ENCODE data around the gene GPR161. TPM values are rescaled to one million over a fixed set of nuclear protein-coding genes. Genes with fewer than 3 reads are reported as not detected.

Gene GPR161
- total RNA-seq, 4 donors from 2014 or later, result 1.4 to 3.2 (median 2.3) TPM

DNA sequence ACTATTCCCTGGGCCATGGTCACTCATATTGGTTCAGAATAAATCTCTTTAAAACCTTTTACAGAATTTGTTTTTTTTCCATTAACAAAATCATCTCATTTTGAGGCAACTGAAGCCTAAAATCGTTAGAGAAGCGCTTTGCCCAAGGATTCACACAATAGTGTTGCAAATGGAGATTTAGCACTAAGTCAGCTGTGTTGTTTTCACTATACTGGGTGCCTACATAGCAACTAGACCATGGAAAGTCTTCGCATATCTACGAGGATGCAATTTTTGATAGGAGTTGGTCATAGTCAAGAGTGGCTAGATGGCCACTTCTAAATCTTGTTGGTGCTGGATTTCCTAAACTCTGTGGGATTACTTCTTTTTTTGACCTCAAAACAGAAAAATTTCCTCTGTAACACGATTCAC lies 41.5 kb upstream of the GPR161 start:
- intact Hi-C loops (cut with DNase I), result no loop called here
- 73 to 74% methylated on average over 5 of the region's 5 CpGs for WGBS, 2 donors
- peak overlapping the region in 2 of 3 donors; percentile 1 to 69 for H3K4me3 ChIP-seq (replicated peaks in 1 of 3)

DNA sequence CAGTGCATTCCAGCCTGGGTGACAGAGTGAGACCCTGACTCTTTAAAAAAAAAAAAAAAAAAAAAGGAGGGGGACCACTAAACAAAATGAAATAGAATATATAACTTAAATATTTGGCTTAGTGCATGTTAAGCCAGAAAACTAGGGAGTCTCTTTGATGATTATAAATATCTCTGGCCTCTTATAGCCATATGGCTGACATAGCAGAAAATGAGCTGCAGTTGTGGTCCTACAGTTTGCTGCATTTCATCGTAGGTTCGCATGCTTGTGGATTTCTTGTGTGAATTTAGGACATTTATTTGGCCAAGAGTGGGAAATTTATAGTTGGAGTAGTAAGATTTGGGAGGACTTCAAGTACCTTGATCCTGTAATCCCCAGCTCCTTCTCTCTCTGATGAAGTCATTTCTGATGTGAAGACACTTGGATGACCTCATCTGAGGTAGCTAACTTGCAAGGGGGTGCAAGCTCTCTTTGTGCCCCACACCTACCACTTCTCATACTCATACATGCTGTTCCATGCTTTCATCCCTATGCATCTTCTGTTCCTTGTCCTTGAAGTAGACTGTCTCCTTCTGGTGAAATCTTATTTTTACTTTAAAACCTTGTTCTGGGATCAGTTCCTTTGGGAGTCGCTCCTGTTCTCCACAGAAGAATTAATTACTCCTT lies 35.7 kb upstream of the GPR161 start:
- H3K36me3 ChIP-seq, result no peaks in the 10 kb centered on the region
- TF ChIP-seq, protein P1, sequence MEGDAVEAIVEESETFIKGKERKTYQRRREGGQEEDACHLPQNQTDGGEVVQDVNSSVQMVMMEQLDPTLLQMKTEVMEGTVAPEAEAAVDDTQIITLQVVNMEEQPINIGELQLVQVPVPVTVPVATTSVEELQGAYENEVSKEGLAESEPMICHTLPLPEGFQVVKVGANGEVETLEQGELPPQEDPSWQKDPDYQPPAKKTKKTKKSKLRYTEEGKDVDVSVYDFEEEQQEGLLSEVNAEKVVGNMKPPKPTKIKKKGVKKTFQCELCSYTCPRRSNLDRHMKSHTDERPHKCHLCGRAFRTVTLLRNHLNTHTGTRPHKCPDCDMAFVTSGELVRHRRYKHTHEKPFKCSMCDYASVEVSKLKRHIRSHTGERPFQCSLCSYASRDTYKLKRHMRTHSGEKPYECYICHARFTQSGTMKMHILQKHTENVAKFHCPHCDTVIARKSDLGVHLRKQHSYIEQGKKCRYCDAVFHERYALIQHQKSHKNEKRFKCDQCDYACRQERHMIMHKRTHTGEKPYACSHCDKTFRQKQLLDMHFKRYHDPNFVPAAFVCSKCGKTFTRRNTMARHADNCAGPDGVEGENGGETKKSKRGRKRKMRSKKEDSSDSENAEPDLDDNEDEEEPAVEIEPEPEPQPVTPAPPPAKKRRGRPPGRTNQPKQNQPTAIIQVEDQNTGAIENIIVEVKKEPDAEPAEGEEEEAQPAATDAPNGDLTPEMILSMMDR (IDR thresholded peaks at IDR 0.05), result no peak
- no peak for TF ChIP-seq POLR2A (IDR thresholded peaks at IDR 0.05)
- no peaks in the 10 kb centered on the region for H3K4me1 ChIP-seq
- H3K27ac ChIP-seq, result no peak overlapping the region
- no peak for DNase-seq
- H3K27me3 ChIP-seq, result no peaks in the 10 kb centered on the region
- intact Hi-C loops (cut with DNase I), result no loop called here
- H3K9me3 ChIP-seq, result no peaks in the 10 kb centered on the region
- no peak overlapping the region for H3K4me3 ChIP-seq (replicated peaks in 1 of 3)
- 89 to 96% methylated on average over 3 of the region's 3 CpGs for whole genome bisulfite sequencing, 2 donors

More for the DNA sequence above, 41.5 kb upstream of the GPR161 start:
- no peaks in the 10 kb centered on the region for H3K27me3 ChIP-seq
- peak overlapping the region; percentile 77 to 91 (median 86) for H3K27ac ChIP-seq
- no peaks in the 10 kb centered on the region for H3K36me3 ChIP-seq
- peaks cover 7 to 10% of the 10 kb centered on the region in 2 donors for H3K4me1 ChIP-seq
- no peak for DNase-seq
- TF ChIP-seq, protein P1 (IDR thresholded peaks at IDR 0.05), result no peak
- TF ChIP-seq POLR2A (IDR thresholded peaks at IDR 0.05), result no peak
- no peaks in the 10 kb centered on the region for H3K9me3 ChIP-seq

DNA sequence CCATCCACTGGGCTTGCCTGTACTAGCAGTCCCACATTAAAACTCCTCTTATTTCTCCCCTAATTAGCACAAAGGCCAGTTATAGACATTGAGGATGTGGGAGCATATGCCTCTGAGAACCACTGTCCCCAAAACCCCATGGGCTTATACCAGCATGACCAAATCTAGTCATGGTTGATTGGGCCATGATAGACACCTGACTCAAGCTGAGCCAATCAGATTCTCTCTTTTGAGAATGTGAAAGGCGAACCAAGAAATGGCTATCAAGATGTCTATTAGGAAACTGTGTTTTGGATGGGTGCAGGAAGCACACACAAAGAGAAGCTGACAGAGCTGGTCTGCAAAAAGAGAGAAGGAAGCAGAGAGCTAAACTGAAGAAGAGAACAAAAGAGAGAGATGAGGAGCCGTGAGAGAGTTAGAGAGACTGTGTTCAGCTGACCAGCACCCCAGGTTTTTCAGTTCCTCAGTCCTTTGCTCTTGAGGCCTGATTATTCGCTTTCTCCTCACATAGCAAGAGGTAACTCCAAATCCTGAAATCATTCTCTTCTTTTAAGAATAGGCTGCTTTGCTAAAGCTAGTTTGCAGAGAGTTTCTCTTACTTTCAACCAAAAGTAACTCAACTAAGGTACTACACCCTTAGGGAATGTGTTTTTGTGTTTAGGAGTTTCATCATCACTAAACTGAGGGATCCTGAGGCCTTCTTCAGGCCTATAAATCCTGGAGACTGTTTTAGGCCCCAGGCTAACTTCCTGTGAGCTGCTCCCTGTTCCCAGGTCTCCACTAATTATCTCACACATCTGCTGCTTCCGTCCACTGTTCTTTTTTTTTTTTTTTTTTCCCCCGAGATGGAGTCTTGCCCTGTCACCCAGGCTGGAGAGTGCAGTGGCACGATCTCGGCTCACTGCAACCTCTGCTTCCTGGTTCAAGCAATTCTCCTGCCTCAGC lies 34.1 kb upstream of the GPR161 start:
- H3K4me1 ChIP-seq, result no peaks in the 10 kb centered on the region
- no peaks in the 10 kb centered on the region for H3K9me3 ChIP-seq
- no peaks in the 10 kb centered on the region for H3K27me3 ChIP-seq
- DNase-seq, result no peak
- intact Hi-C loops (cut with DNase I), result no loop called here
- TF ChIP-seq POLR2A (IDR thresholded peaks at IDR 0.05), result no peak
- TF ChIP-seq, protein P1 (IDR thresholded peaks at IDR 0.05), result no peak
- 89 to 93% methylated on average over 7 of the region's 7 CpGs for WGBS, 2 donors
- H3K27ac ChIP-seq, result no peak overlapping the region
- H3K4me3 ChIP-seq (replicated peaks in 1 of 3), result no peak overlapping the region
- H3K36me3 ChIP-seq, result no peaks in the 10 kb centered on the region

DNA sequence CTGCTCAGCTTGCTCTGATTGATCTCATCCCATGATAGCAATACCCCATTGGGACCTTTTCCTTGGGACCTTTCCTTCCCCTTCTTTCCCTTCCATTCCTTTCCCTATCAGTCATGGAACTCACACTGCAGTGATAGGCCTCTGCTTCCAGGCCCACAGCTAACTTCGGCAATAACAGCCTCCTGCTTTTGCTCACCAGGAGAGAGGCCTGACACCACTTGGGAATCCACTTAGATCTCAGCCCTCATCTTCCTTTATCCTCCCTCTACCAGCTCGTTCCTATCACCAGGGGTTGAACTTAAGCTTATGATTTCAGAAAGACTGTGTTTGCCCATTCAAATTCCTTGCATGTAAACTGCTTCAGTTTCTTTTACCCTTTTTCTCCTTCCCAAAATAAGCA lies 31.1 kb upstream of the GPR161 start:
- Histone ChIP-seq H3K27ac (no peak overlapping the region), H3K36me3 (no peaks in the 10 kb centered on the region), H3K4me1 (no peaks in the 10 kb centered on the region), H3K4me3 (replicated peaks in 1 of 3) (no peak overlapping the region), H3K27me3 (no peaks in the 10 kb centered on the region), H3K9me3 (no peaks in the 10 kb centered on the region)
- WGBS, 2 donors, result 57 to 60% methylated on average over 2 of the region's 2 CpGs
- DNase-seq, result no peak
- intact Hi-C loops (cut with DNase I), result no loop called here
- TF ChIP-seq POLR2A (IDR thresholded peaks at IDR 0.05), result no peak
- TF ChIP-seq, protein P1 (IDR thresholded peaks at IDR 0.05), result no peak

DNA sequence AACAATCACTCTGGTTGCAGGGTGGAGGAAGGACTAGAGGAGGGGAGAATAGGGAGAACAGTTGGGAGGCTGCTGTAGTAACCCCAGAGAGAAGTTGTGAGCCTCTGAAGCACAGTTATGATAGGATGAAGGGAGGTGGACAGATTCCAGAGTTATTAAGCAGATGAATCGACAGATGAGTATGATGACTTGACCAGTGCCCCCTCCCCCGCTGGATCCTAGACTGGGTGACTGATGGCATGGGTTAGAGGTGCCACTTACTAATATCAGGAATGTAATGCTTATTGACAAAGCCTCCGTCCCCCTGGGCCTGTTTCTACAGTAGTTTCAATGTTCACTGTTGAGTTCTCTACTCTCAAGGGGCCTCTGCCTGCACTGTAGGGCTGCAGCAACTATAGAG lies 28.0 kb upstream of the GPR161 start:
- intact Hi-C loops (cut with DNase I), result no loop called here
- 89 to 97% methylated on average over 3 of the region's 3 CpGs for WGBS, 2 donors

More for the DNA sequence above, 28.0 kb upstream of the GPR161 start:
- H3K9me3 ChIP-seq, result no peaks in the 10 kb centered on the region
- no peaks in the 10 kb centered on the region for H3K4me1 ChIP-seq
- H3K27ac ChIP-seq, result no peak overlapping the region
- no peaks in the 10 kb centered on the region for H3K27me3 ChIP-seq
- no peak overlapping the region for H3K4me3 ChIP-seq (replicated peaks in 1 of 3)
- no peak for DNase-seq
- no peaks in the 10 kb centered on the region for H3K36me3 ChIP-seq
- TF ChIP-seq, protein P1 (IDR thresholded peaks at IDR 0.05), result no peak
- TF ChIP-seq POLR2A (IDR thresholded peaks at IDR 0.05), result no peak
